Gastroesophageal sphincter (tissue), 4 donors: ENCODE measurements around the gene CDCA7L. TPM values are rescaled to one million over a fixed set of nuclear protein-coding genes. Genes with fewer than 3 reads are reported as not detected.

Experiments used
- ATAC-seq: fragments of 150-250 bp; one replicate; pipeline ENCODE4 v1.9.1; 2016; ENCODE audit warnings: mild to moderate bottlenecking, moderate library complexity
- H3K27ac ChIP-seq, 4 donors: fragments of 200-600 bp; sonication (generic) in 3 of 4; 1 replicate in 3 of 4; 2 replicates in 1 of 4; pipeline ENCODE4 v1.5.1; 2016 to 2019
- H3K27me3 ChIP-seq: fragments of 200-600 bp; sonication (generic); one replicate; pipeline ENCODE4 v1.5.1; 2019
- H3K36me3 ChIP-seq, 2 donors: fragments of 200-600 bp; sonication (generic); one replicate each; pipeline ENCODE4 v1.5.1; 2019; ENCODE audit warnings: control low read depth in 1 of 2
- H3K4me1 ChIP-seq, 3 donors: fragments of 200-600 bp; sonication (generic); 1 replicate in 2 of 3; 2 replicates in 1 of 3; pipeline ENCODE4 v1.5.1; 2016 to 2019; ENCODE audit warnings: control low read depth in 2 of 3
- H3K4me3 ChIP-seq, 2 donors: fragments of 200-600 bp; sonication (generic); one replicate each; pipeline ENCODE4 v1.5.1; 2019; ENCODE audit warnings: mild to moderate bottlenecking in 1 of 2, moderate library complexity in 1 of 2
- H3K9me3 ChIP-seq, 3 donors: fragments of 200-600 bp; sonication (generic); one replicate each; pipeline ENCODE4 v1.5.1; 2017 to 2019; ENCODE audit warnings: control low read depth in 2 of 3
- EP300 ChIP-seq: sonication (generic); formaldehyde crosslinking; IDR thresholded peaks from one replicate; pipeline ENCODE4 v1.6.1; 2017; ENCODE audit warnings: antibody characterized with exemption, mild to moderate bottlenecking
- POLR2A ChIP-seq, 2 donors: fragments of 450-650 bp; IDR thresholded peaks; one replicate each; pipeline ENCODE4 v1.6.1; 2017; ENCODE audit warnings: antibody characterized with exemption in 2 of 2, mild to moderate bottlenecking in 2 of 2, moderate library complexity in 1 of 2
- POLR2AphosphoS5 ChIP-seq: sonication (generic); formaldehyde crosslinking; IDR thresholded peaks from one replicate; pipeline ENCODE4 v1.6.1; 2017; ENCODE audit warnings: antibody characterized with exemption
- WGBS, 2 donors: methylation state at CpG; one replicate each; pipeline ENCODE4 v1.1.5; 2018; ENCODE audit warnings: low coverage in 1 of 2; 5-methylcytosine and 5-hydroxymethylcytosine counted together
- total RNA-seq, 4 donors: library from RNA; depleted of rRNA; stranded (reverse); fragments of >200 nt; gene quantifications; one replicate each; pipeline ENCODE4 v1.1.0, GENCODE V29; 2016
- TF ChIP-seq, protein P1 (sequence below), 4 experiments: fragments of 200-600 bp in 2 of 4; fragments of 450-650 bp in 2 of 4; sonication (generic) in 1 of 4; IDR thresholded peaks; one replicate each; pipeline ENCODE4 v1.5.1; 2017 to 2019; ENCODE audit warnings: antibody characterized with exemption in 4 of 4, mild to moderate bottlenecking in 2 of 4, moderate library complexity in 2 of 4

The CDCA7L gene
- total RNA-seq, 4 donors from 2014 or later = 19.6 to 47.7 (median 30.3) TPM

DNA sequence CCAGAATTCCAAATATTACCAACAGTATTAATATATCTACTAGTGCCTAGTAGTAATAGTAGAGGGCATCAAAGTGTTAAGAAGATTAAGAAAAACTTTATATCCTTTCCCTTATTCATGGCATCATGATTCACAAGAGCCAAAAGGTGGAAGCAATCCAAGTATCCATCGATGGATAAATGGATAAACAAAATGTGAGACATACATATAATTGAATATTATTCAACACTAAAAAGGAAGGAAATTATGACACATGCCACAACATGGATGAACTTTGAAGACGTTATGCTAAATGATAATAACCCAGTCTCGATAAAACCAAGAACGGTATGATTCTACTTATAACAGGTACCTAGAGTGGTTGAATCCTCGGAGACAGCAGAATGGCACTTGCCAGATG is 23.1 kb downstream of the CDCA7L start:
- WGBS, 2 donors = 89 to 93% methylated on average over 5 of the region's 5 CpGs
- no peak for ATAC-seq
- TF ChIP-seq EP300 (no peak), POLR2AphosphoS5 (no peak), POLR2A (IDR thresholded peaks at IDR 0.05) (no peak)
- TF ChIP-seq, protein P1, sequence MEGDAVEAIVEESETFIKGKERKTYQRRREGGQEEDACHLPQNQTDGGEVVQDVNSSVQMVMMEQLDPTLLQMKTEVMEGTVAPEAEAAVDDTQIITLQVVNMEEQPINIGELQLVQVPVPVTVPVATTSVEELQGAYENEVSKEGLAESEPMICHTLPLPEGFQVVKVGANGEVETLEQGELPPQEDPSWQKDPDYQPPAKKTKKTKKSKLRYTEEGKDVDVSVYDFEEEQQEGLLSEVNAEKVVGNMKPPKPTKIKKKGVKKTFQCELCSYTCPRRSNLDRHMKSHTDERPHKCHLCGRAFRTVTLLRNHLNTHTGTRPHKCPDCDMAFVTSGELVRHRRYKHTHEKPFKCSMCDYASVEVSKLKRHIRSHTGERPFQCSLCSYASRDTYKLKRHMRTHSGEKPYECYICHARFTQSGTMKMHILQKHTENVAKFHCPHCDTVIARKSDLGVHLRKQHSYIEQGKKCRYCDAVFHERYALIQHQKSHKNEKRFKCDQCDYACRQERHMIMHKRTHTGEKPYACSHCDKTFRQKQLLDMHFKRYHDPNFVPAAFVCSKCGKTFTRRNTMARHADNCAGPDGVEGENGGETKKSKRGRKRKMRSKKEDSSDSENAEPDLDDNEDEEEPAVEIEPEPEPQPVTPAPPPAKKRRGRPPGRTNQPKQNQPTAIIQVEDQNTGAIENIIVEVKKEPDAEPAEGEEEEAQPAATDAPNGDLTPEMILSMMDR (IDR thresholded peaks at IDR 0.05) = no peak
- H3K27ac ChIP-seq = no peak overlapping the region
- H3K27me3 ChIP-seq = no peaks in the 10 kb centered on the region
- no peaks in the 10 kb centered on the region for H3K9me3 ChIP-seq
- H3K4me3 ChIP-seq = no peak overlapping the region
- H3K4me1 ChIP-seq = peaks cover 0 to 8% (median 4%) of the 10 kb centered on the region in 3 donors
- peaks cover 0 to 2% of the 10 kb centered on the region in 2 donors for H3K36me3 ChIP-seq

DNA sequence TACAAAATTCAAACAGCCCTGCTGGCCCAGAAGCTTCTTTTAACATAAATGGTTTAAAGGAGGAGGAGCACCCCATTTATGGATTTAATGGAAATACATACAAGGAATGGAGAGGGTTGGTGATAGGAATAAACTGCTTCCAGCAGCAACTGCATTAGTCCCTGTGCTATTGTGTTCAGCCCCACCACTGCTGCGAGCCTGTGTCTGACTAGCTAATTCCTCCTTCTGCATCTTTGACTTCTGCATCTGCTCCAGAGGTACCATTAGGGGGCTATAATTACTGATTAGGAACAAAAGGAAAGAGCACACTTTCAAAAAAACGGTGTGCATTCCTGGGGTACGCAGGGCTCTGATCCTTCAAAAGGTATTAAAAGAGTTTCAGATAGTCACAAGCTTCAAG is 24.8 kb downstream of the CDCA7L start:
- Histone ChIP-seq H3K4me1 (peaks cover 0 to 8% (median 4%) of the 10 kb centered on the region in 3 donors), H3K4me3 (no peak overlapping the region), H3K36me3 (peaks cover 0 to 2% of the 10 kb centered on the region in 2 donors), H3K9me3 (peaks cover 0 to under 1% (median 0%) of the 10 kb centered on the region in 3 donors), H3K27me3 (no peaks in the 10 kb centered on the region), H3K27ac (no peak overlapping the region)
- TF ChIP-seq POLR2A (IDR thresholded peaks at IDR 0.05) = no peak
- TF ChIP-seq, protein P1 (IDR thresholded peaks at IDR 0.05) = no peak
- TF ChIP-seq EP300 = no peak
- no peak for TF ChIP-seq POLR2AphosphoS5
- 50 to 63% methylated on average over 2 to 3 of the region's 3 CpGs for WGBS, 2 donors
- no peak for ATAC-seq

DNA sequence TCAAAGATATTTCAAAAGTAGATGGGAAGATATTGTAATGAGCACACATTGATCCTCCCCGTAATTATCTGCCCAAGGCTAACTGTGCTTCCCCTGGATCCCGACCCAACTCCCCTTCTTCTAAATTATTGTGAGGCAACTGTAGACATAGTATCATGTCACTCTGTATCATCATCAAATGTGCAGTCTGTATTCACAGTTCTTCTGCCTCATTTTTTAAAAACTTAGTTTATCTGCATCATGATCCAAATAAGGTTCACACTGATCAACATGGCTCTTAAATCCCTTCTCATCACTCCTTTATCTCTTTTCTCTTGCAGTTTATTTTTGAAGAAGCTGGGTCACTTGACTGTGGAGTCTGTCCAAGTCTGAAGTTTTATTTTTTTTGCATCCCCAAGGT is 27.5 kb downstream of the CDCA7L start:
- peaks cover 0 to 8% (median 4%) of the 10 kb centered on the region in 3 donors for H3K4me1 ChIP-seq
- TF ChIP-seq, protein P1 (IDR thresholded peaks at IDR 0.05) = no peak
- no peak for TF ChIP-seq POLR2A (IDR thresholded peaks at IDR 0.05)
- H3K36me3 ChIP-seq = peaks cover 0 to 24% of the 10 kb centered on the region in 2 donors
- no peak overlapping the region for H3K27ac ChIP-seq
- H3K4me3 ChIP-seq = no peak overlapping the region
- ATAC-seq = no peak
- H3K27me3 ChIP-seq = no peaks in the 10 kb centered on the region
- peaks cover 0 to 1% (median 0%) of the 10 kb centered on the region in 3 donors for H3K9me3 ChIP-seq
- WGBS, 2 donors = 76 to 95% methylated on average over 2 of the region's 2 CpGs

DNA sequence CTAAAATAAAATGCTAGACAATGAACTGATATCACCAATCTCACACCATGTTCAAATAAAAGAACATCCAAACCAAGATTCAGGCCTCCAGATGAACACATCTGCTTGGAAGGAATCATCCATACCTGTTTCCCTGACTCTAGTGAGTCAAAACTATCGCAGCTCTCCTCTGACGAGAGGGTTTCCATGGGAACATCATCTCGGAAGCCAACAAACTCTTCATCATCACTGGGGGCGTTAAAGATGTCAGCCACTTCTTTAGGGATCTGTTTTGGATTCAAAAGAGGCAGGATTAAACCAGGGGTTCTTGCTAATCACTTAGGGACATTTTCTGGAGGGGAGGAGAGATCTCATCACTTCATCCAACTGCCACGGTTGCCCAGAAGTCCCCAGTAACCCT is 29.1 kb downstream of the CDCA7L start:
- 18 to 65% methylated on average over 3 to 5 of the region's 5 CpGs for WGBS, 2 donors
- peaks cover 0 to 1% (median 0%) of the 10 kb centered on the region in 3 donors for H3K9me3 ChIP-seq

DNA sequence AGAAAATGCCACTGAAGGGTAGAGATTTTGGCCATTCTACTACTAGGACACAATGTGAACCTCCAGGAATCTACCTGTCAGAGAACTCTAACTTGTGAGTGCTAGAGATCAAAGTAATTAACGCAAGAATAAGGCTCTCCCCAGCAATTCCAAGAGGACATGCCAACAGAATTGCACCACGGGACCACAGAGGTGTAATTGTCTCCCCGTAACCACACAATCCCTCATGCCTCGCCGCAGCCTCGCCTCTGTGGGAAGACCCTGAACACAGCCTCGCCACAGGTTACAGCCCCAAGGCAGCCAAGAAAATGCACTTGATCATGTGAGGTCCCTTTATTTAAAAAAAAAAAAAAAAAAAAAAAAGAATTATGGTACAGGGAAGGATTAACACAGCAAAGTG is 29.5 kb downstream of the CDCA7L start:
- WGBS, 2 donors = 100% methylated on average over 1 to 2 of the region's 7 CpGs
- peaks cover 5 to 20% (median 6%) of the 10 kb centered on the region in 3 donors for H3K4me1 ChIP-seq
- peaks cover 0 to 1% (median 0%) of the 10 kb centered on the region in 3 donors for H3K9me3 ChIP-seq
- H3K36me3 ChIP-seq = peaks cover 0 to 24% of the 10 kb centered on the region in 2 donors
- TF ChIP-seq POLR2A (IDR thresholded peaks at IDR 0.05) = no peak
- TF ChIP-seq, protein P1 (IDR thresholded peaks at IDR 0.05) = no peak
- no peak for TF ChIP-seq EP300
- TF ChIP-seq POLR2AphosphoS5 = no peak
- no peak for ATAC-seq
- no peak overlapping the region for H3K4me3 ChIP-seq
- H3K27ac ChIP-seq = no peak overlapping the region
- H3K27me3 ChIP-seq = no peaks in the 10 kb centered on the region

More for the DNA sequence above, 29.1 kb downstream of the CDCA7L start:
- Histone ChIP-seq H3K4me1 (peaks cover 5 to 20% (median 6%) of the 10 kb centered on the region in 3 donors), H3K27ac (no peak overlapping the region), H3K4me3 (no peak overlapping the region), H3K27me3 (no peaks in the 10 kb centered on the region), H3K36me3 (peaks cover 0 to 24% of the 10 kb centered on the region in 2 donors)
- TF ChIP-seq POLR2A (IDR thresholded peaks at IDR 0.05) = no peak
- TF ChIP-seq EP300 = no peak
- no peak for TF ChIP-seq POLR2AphosphoS5
- TF ChIP-seq, protein P1 (IDR thresholded peaks at IDR 0.05) = no peak
- no peak for ATAC-seq
